Measurements from ENCODE around the gene GSTT4. TPM values are rescaled to one million over a fixed set of nuclear protein-coding genes. Genes with fewer than 3 reads are reported as not detected.

Gene GSTT4
- total and polyA plus RNA-seq, 2 of the 13 experiments (the other 11 are each of a cell fraction or from before 2014, with no cell fraction given): 0.59 to 0.62 TPM

GRCh38 chr22:24051028-24051427 lies 45.8 kb upstream of the GSTT4 start:
- TF ChIP-seq ZBTB26 (CRISPR knock-in tag; IDR thresholded peaks at IDR 0.05; ENCODE audit: borderline replicate concordance): no peak
- TF ChIP-seq KLF11 (CRISPR knock-in tag; IDR thresholded peaks at IDR 0.05): no peak
- TF ChIP-seq MTA3 (CRISPR knock-in tag; IDR thresholded peaks at IDR 0.05): no peak
- no peak for TF ChIP-seq RNF219 (CRISPR knock-in tag; IDR thresholded peaks at IDR 0.05)
- TF ChIP-seq ZNF512B (CRISPR knock-in tag; IDR thresholded peaks at IDR 0.05; ENCODE audit: borderline replicate concordance): no peak
- no peak for TF ChIP-seq ZNF432 (CRISPR knock-in tag; IDR thresholded peaks at IDR 0.05; ENCODE audit: borderline replicate concordance)
- TF ChIP-seq IRF2 (CRISPR knock-in tag; IDR thresholded peaks at IDR 0.05): no peak
- no peak for TF ChIP-seq SMC3 (IDR thresholded peaks at IDR 0.05; ENCODE audit: low read length)
- no peak for TF ChIP-seq DNMT3B (CRISPR knock-in tag; conservative IDR thresholded peaks at IDR 0.05)
- TF ChIP-seq ZNF446 (CRISPR knock-in tag; IDR thresholded peaks at IDR 0.05): no peak
- ATAC-seq (no peak), FAIRE-seq (no peak), DNase-seq (ENCODE audit: low spot score) (no peak)
- no peak overlapping the region for H3K4me3 ChIP-seq (replicated peaks in 1 of 3; ENCODE audit: insufficient read depth in 1 of 3, low read depth in 2 of 3, low read length in 3 of 3)
- no TSS peak for BruUV-seq (replicated peaks)
- no peak overlapping the region for H3K27ac ChIP-seq (ENCODE audit: extremely low read length, insufficient read depth, low read length)
- ChIA-PET POLR2A (no interaction called here), CTCF (ENCODE audit: low intra/inter-chr PET ratio, low total read pairs) (no interaction called here)
- no peaks in the 10 kb centered on the region for H3K4me1 ChIP-seq (ENCODE audit: insufficient read depth, low read length)
- H2AFZ ChIP-seq (ENCODE audit: low read length): no peak overlapping the region
- intact Hi-C loops (cut with micrococcal nuclease; ENCODE audit: unreplicated experiment) (no loop called here), in situ Hi-C loops (cut with HindIII; ENCODE audit: extremely low pct_ligation_motif_present, low pct_unique_long_range_greater_than_20kb) (no loop called here)
- 97% methylated on average over 5 of the region's 5 CpGs for WGBS (ENCODE audit: low lambda C conversion rate)
- no peaks in the 10 kb centered on the region for H3K27me3 ChIP-seq (ENCODE audit: control insufficient read depth in 1 of 2, insufficient read depth in 2 of 2, low read length in 2 of 2)
- no peaks in the 10 kb centered on the region for H3K9me3 ChIP-seq (ENCODE audit: low read length)
- H3K79me2 ChIP-seq (ENCODE audit: insufficient read depth, low read length): no peaks in the 10 kb centered on the region
- peaks cover 40 to 87% of the 10 kb centered on the region in 2 experiments for H3K36me3 ChIP-seq (replicated peaks in 1 of 2; ENCODE audit: control insufficient read depth in 1 of 2, insufficient read depth in 2 of 2, low read length in 2 of 2)
- no peak overlapping the region for H3K4me2 ChIP-seq (ENCODE audit: low read depth, low read length)
- H3K9ac ChIP-seq (ENCODE audit: insufficient read depth, low read depth, low read length): no peak overlapping the region
- H4K20me1 ChIP-seq (ENCODE audit: insufficient read depth, low read length): no peaks in the 10 kb centered on the region

Measured in HepG2 (cell line).